Measurements from ENCODE around the gene CLIP1. TPM values are rescaled to one million over a fixed set of nuclear protein-coding genes. Genes with fewer than 3 reads are reported as not detected.
"Not testable (repeated sequence)": the region's sequence is repeated elsewhere in the genome, so short reads cannot be mapped to it uniquely, and the experiment has no call there.

Gene CLIP1
- total RNA-seq, 1 donor from 2014 or later, result 70.0 TPM

GRCh38 chr12:122362755-122363154 lies 59.7 kb downstream of the CLIP1 start:
- no peak for FAIRE-seq
- peaks cover 25% of the 10 kb centered on the region for H3K79me2 ChIP-seq (ENCODE audit: insufficient read depth, low read length)
- H2AFZ ChIP-seq (ENCODE audit: low read depth, low read length), result no peak overlapping the region
- no peak for TF ChIP-seq EZH2 (IDR thresholded peaks at IDR 0.05; ENCODE audit: insufficient read depth, low read length)
- TF ChIP-seq, protein P1, sequence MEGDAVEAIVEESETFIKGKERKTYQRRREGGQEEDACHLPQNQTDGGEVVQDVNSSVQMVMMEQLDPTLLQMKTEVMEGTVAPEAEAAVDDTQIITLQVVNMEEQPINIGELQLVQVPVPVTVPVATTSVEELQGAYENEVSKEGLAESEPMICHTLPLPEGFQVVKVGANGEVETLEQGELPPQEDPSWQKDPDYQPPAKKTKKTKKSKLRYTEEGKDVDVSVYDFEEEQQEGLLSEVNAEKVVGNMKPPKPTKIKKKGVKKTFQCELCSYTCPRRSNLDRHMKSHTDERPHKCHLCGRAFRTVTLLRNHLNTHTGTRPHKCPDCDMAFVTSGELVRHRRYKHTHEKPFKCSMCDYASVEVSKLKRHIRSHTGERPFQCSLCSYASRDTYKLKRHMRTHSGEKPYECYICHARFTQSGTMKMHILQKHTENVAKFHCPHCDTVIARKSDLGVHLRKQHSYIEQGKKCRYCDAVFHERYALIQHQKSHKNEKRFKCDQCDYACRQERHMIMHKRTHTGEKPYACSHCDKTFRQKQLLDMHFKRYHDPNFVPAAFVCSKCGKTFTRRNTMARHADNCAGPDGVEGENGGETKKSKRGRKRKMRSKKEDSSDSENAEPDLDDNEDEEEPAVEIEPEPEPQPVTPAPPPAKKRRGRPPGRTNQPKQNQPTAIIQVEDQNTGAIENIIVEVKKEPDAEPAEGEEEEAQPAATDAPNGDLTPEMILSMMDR (IDR thresholded peaks at IDR 0.05; ENCODE audit: insufficient read depth, low read depth, low read length), result no peak
- H3K27ac ChIP-seq (ENCODE audit: low read depth, low read length), result no peak overlapping the region
- H3K27me3 ChIP-seq (ENCODE audit: insufficient read depth, low read length), result no peaks in the 10 kb centered on the region
- H4K20me1 ChIP-seq (ENCODE audit: insufficient read depth, low read length), result no peaks in the 10 kb centered on the region
- no peak for DNase-seq (ENCODE audit: low read depth)
- H3K27me3 Mint-ChIP-seq (ENCODE audit: low read depth, unreplicated experiment), result no peaks in the 10 kb centered on the region
- H3K4me1 ChIP-seq (ENCODE audit: insufficient read depth, low read length), result peaks cover 13% of the 10 kb centered on the region
- H3K4me3 ChIP-seq (ENCODE audit: insufficient read depth, low read depth, low read length), result no peak overlapping the region
- H3K27ac Mint-ChIP-seq (ENCODE audit: unreplicated experiment), result no peak overlapping the region
- H3K4me1 Mint-ChIP-seq (ENCODE audit: low read depth, unreplicated experiment), result peaks cover 14% of the 10 kb centered on the region
- no peaks in the 10 kb centered on the region for H3K9me3 ChIP-seq (ENCODE audit: insufficient read depth, low read depth, low read length)
- H3K9me3 Mint-ChIP-seq (ENCODE audit: unreplicated experiment), result no peaks in the 10 kb centered on the region
- no peak overlapping the region for H3K9ac ChIP-seq (ENCODE audit: low read length)
- H3K4me3 Mint-ChIP-seq (ENCODE audit: unreplicated experiment), result no peak overlapping the region
- H3K4me2 ChIP-seq (ENCODE audit: low read length), result no peak overlapping the region
- peaks cover 13% of the 10 kb centered on the region for H3K36me3 Mint-ChIP-seq (ENCODE audit: low read depth, unreplicated experiment)
- H3K36me3 ChIP-seq (ENCODE audit: insufficient read depth, low read length), result peaks cover 5% of the 10 kb centered on the region

- H3K36me3 ChIP-seq (ENCODE audit: insufficient read depth, low read length), result peaks cover 20% of the 10 kb centered on the region
- not testable (repeated sequence) for H3K4me3 ChIP-seq (ENCODE audit: insufficient read depth, low read depth, low read length); H3K9me3 ChIP-seq (ENCODE audit: insufficient read depth, low read depth, low read length); H3K79me2 ChIP-seq (ENCODE audit: insufficient read depth, low read length); H3K27me3 Mint-ChIP-seq (ENCODE audit: low read depth, unreplicated experiment); H3K9ac ChIP-seq (ENCODE audit: low read length); H3K4me3 Mint-ChIP-seq (ENCODE audit: unreplicated experiment); FAIRE-seq; H3K4me1 Mint-ChIP-seq (ENCODE audit: low read depth, unreplicated experiment); DNase-seq (ENCODE audit: low read depth); H3K27me3 ChIP-seq (ENCODE audit: insufficient read depth, low read length); H3K4me2 ChIP-seq (ENCODE audit: low read length); H3K27ac ChIP-seq (ENCODE audit: low read depth, low read length); H3K9me3 Mint-ChIP-seq (ENCODE audit: unreplicated experiment); H4K20me1 ChIP-seq (ENCODE audit: insufficient read depth, low read length); H3K4me1 ChIP-seq (ENCODE audit: insufficient read depth, low read length); H3K27ac Mint-ChIP-seq (ENCODE audit: unreplicated experiment); H2AFZ ChIP-seq (ENCODE audit: low read depth, low read length)
- peaks cover 22% of the 10 kb centered on the region for H3K36me3 Mint-ChIP-seq (ENCODE audit: low read depth, unreplicated experiment)
Observed at GRCh38 chr12:122358403-122358802, 64.1 kb downstream of the CLIP1 start.

GRCh38 chr12:122357536-122357935 lies 64.9 kb downstream of the CLIP1 start:
- H3K27me3 Mint-ChIP-seq (ENCODE audit: low read depth, unreplicated experiment); H4K20me1 ChIP-seq (ENCODE audit: insufficient read depth, low read length); H2AFZ ChIP-seq (ENCODE audit: low read depth, low read length); H3K4me3 ChIP-seq (ENCODE audit: insufficient read depth, low read depth, low read length); FAIRE-seq; H3K79me2 ChIP-seq (ENCODE audit: insufficient read depth, low read length); DNase-seq (ENCODE audit: low read depth); H3K4me1 Mint-ChIP-seq (ENCODE audit: low read depth, unreplicated experiment); H3K9ac ChIP-seq (ENCODE audit: low read length); H3K4me2 ChIP-seq (ENCODE audit: low read length); H3K9me3 Mint-ChIP-seq (ENCODE audit: unreplicated experiment); H3K4me3 Mint-ChIP-seq (ENCODE audit: unreplicated experiment); H3K27me3 ChIP-seq (ENCODE audit: insufficient read depth, low read length); H3K27ac Mint-ChIP-seq (ENCODE audit: unreplicated experiment); H3K27ac ChIP-seq (ENCODE audit: low read depth, low read length); H3K9me3 ChIP-seq (ENCODE audit: insufficient read depth, low read depth, low read length); H3K4me1 ChIP-seq (ENCODE audit: insufficient read depth, low read length): not testable (repeated sequence)
- H3K36me3 Mint-ChIP-seq (ENCODE audit: low read depth, unreplicated experiment), result peaks cover 22% of the 10 kb centered on the region
- H3K36me3 ChIP-seq (ENCODE audit: insufficient read depth, low read length), result peaks cover 23% of the 10 kb centered on the region

GRCh38 chr12:122356991-122357390 lies 65.5 kb downstream of the CLIP1 start:
- not testable (repeated sequence) for H3K4me3 ChIP-seq (ENCODE audit: insufficient read depth, low read depth, low read length); H4K20me1 ChIP-seq (ENCODE audit: insufficient read depth, low read length)

More at GRCh38 chr12:122356991-122357390, 65.5 kb downstream of the CLIP1 start:
- H3K9me3 ChIP-seq (ENCODE audit: insufficient read depth, low read depth, low read length); H3K27ac Mint-ChIP-seq (ENCODE audit: unreplicated experiment); H3K4me1 Mint-ChIP-seq (ENCODE audit: low read depth, unreplicated experiment); H3K4me3 Mint-ChIP-seq (ENCODE audit: unreplicated experiment); H3K27ac ChIP-seq (ENCODE audit: low read depth, low read length); H3K4me1 ChIP-seq (ENCODE audit: insufficient read depth, low read length); H3K27me3 Mint-ChIP-seq (ENCODE audit: low read depth, unreplicated experiment); H2AFZ ChIP-seq (ENCODE audit: low read depth, low read length); H3K9ac ChIP-seq (ENCODE audit: low read length); H3K4me2 ChIP-seq (ENCODE audit: low read length); FAIRE-seq; H3K9me3 Mint-ChIP-seq (ENCODE audit: unreplicated experiment); DNase-seq (ENCODE audit: low read depth); H3K27me3 ChIP-seq (ENCODE audit: insufficient read depth, low read length); H3K79me2 ChIP-seq (ENCODE audit: insufficient read depth, low read length): not testable (repeated sequence)
- H3K36me3 Mint-ChIP-seq (ENCODE audit: low read depth, unreplicated experiment), result peaks cover 22% of the 10 kb centered on the region
- H3K36me3 ChIP-seq (ENCODE audit: insufficient read depth, low read length), result peaks cover 23% of the 10 kb centered on the region
